GM12891 (cell line): Measurements from ENCODE around the gene RIPK1.
"Not testable (repeated sequence)": the region's sequence is repeated elsewhere in the genome, so short reads cannot be mapped to it uniquely, and the experiment has no call there.

ENCODE experiments used
- DNase-seq: peaks from one replicate; pipeline ENCODE4 v3.0.0; 2011; ENCODE audit warnings: low spot score; ENCODE audit not compliant: insufficient read length
- FAIRE-seq: peaks from 2 replicates; lab custom pipeline; 2011; peaks lifted over from hg19 to GRCh38; lab: Jason Lieb, UNC
- PAX5 ChIP-seq: IDR thresholded peaks from 2 replicates; pipeline ENCODE4 v1.6.1; 2011; ENCODE audit warnings: low read length, moderate library complexity, mild to moderate bottlenecking; ENCODE audit not compliant: insufficient read depth, severe bottlenecking
- POLR2A ChIP-seq: IDR thresholded peaks from 2 replicates; pipeline ENCODE4 v1.6.1; 2011; ENCODE audit warnings: low read depth, low read length, control low read depth
- POLR2AphosphoS5 ChIP-seq: IDR thresholded peaks from 2 replicates; pipeline ENCODE4 v1.6.1; 2011; ENCODE audit warnings: low read depth, low read length, control low read depth
- POU2F2 ChIP-seq: IDR thresholded peaks from 2 replicates; pipeline ENCODE4 v1.6.1; 2011; ENCODE audit warnings: low read depth, mild to moderate bottlenecking, control low read depth, low read length, moderate library complexity
- SPI1 ChIP-seq: IDR thresholded peaks from 2 replicates; pipeline ENCODE4 v1.6.1; 2011; ENCODE audit warnings: low read depth, low read length, control low read depth
- TAF1 ChIP-seq: IDR thresholded peaks from 2 replicates; pipeline ENCODE4 v1.6.1; 2011; ENCODE audit warnings: low read depth, low read length, control low read depth

Gene RIPK1

DNA sequence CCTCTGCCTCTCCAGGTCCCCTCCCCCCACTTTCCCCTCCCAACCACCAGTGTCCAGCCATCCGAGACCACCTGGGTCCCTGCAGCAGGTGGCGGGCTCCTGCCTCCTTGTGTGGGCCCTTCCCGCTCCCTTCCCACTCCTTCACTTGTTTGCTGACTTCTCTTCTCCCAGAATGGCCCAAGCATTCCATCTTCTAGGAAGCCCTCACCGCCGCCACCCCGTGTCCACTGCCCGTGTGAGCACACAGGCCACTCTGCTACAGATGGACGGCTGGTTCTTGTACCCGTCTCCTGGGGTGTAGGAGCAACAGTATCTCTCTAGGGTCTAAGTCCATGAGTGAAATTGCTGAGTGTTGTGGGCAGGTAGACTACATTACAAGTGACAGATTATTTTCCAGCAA is 65.2 kb downstream of the RIPK1 start:
- TF ChIP-seq SPI1: no peak
- TF ChIP-seq TAF1: no peak
- TF ChIP-seq PAX5: no peak
- no peak for TF ChIP-seq POLR2A
- no peak for TF ChIP-seq POLR2AphosphoS5
- TF ChIP-seq POU2F2: no peak
- FAIRE-seq: no peak
- no peak for DNase-seq

DNA sequence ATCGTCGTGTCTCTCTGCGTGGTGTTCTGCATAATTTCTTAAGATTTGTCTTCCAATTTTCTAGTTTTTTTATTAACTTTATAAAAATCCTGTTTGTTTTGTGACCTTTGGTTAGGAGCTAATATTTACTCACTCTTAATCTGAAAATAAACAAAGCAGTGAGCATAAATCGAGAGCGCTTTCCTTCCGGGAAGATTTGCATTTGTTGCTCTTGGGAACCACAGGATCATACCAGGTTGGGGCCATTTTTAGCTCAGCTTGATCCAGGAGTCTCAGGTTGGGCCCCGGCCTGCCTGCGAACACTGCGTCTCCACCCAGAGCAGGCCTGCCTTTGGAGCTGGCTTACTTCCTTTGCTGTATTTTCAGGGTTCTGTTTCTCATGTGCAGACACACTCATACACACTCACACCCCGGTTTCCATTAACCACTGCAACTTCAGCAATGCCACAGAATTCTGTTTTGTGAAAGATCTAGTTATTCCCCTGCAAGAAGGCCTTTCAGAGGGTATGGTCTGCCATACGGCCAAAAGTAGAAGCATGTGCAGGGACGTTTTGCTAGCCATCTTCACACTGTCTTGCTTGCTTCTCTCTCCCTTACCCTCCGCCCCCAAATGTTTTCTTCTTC is 67.5 kb downstream of the RIPK1 start:
- DNase-seq (no peak), FAIRE-seq (no peak)
- TF ChIP-seq POLR2A (no peak), POLR2AphosphoS5 (no peak), POU2F2 (no peak), SPI1 (no peak), TAF1 (no peak), PAX5 (no peak)

DNA sequence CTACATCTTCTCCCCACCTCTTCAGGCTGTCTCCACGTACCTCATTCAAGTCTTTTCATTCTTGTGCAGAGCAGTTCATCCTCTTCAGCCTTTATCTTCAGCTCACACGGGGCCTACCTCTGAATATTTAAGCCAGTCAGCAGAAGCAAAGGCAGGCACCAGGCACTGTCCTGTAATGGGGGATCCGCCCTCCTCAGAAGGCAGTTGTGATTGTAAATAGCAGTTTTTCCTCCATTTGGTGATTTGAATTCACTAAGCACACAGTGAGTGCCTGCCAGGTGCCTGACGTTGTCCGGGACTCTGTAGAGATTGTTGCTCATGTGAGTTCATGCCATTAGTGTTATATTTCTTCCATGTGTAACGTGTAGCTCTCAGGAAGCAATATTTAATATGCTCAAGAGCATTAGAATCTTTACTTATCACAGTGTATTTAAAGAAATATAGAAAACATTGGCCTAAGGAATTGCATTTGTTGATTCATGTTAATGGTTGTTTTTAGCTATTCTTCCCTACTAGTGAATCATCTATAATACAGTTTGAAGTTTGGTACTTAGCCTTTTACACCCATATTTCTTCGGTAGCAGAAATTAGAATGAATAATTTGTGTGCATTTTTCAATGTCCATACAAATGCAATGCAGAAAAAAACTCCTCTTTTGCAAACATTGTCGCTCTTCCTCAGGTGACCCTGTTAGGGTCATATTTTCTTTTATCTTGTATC is 68.2 kb downstream of the RIPK1 start:
- no peak for TF ChIP-seq TAF1
- TF ChIP-seq SPI1: no peak
- no peak for TF ChIP-seq POLR2AphosphoS5
- no peak for TF ChIP-seq PAX5
- no peak for TF ChIP-seq POU2F2
- TF ChIP-seq POLR2A: no peak
- no peak for FAIRE-seq
- DNase-seq: no peak

DNA sequence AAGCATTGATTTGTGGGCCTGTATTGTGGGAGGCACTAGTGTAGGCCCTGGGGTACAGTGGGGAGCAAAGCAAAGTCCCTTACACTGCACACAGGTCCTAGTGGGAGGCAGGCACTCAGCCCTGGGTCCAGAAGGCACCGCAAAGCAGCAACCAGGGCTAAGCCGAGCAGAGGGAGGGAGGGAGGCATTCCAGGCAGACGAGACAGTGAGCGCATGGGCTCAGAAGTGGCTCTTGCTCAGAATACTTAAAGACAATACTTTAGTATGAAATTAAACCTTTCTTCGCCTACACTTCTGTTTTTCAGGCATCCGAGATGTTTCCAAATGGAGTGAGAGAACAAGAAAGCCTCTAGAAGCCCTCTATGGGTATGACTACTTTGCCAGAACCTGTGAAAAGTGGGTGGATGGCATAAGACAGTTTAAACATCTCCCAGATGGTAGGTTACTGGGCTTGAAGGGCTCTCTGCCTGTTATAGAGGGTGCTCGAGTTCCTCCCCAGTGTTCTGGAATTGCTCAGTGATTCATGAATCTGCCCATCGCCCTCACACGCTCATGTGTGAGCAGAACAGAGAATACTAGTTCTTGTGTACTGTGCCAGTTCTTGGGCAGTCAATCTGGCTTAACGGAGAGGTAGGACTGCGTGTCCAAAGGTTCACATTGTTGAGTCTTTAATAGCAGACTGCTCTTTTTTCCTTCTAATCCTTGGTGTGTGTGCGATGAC is 68.9 kb downstream of the RIPK1 start:
- TF ChIP-seq POLR2A: no peak
- TF ChIP-seq POU2F2: no peak
- TF ChIP-seq TAF1: no peak
- no peak for TF ChIP-seq PAX5
- TF ChIP-seq SPI1: no peak
- TF ChIP-seq POLR2AphosphoS5: no peak
- no peak for FAIRE-seq
- no peak for DNase-seq

DNA sequence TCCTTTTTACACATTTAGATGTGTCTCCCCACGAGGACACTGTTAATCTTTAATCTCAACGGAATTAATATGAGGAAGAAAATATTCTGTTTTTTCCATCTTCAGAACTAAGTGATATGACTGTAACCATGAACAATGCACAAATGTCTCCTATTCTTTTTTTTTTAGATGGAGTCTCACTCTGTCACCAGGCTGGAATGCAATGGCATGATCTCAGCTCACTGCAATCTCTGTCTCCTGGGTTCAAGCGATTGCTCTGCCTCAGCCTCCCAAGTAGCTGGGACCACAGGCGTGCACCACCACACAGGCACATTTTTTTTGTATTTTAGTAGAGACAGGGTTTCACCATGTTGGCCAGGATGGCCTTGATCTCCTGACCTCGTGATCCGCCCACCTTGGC is 69.6 kb downstream of the RIPK1 start:
- FAIRE-seq, DNase-seq: not testable (repeated sequence)

DNA sequence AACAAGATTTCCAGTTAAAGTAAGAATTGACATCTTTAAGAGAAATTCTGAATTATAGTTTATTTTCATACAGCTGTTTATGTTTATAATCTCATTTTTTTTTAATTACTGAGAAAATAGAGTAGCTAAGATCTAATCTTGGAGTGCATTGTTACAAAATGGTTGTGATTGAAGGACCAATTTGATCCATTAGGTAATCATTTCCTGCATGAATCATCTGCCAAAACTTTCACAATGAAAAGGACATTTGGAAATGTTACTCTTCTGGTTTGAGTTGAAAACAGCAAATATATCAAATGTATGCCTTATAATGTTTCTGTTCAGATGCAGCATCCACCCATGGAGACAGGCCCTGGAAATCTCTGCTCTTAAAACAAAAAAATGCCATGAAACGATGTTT is 70.0 kb downstream of the RIPK1 start:
- no peak for FAIRE-seq
- no peak for DNase-seq

DNA sequence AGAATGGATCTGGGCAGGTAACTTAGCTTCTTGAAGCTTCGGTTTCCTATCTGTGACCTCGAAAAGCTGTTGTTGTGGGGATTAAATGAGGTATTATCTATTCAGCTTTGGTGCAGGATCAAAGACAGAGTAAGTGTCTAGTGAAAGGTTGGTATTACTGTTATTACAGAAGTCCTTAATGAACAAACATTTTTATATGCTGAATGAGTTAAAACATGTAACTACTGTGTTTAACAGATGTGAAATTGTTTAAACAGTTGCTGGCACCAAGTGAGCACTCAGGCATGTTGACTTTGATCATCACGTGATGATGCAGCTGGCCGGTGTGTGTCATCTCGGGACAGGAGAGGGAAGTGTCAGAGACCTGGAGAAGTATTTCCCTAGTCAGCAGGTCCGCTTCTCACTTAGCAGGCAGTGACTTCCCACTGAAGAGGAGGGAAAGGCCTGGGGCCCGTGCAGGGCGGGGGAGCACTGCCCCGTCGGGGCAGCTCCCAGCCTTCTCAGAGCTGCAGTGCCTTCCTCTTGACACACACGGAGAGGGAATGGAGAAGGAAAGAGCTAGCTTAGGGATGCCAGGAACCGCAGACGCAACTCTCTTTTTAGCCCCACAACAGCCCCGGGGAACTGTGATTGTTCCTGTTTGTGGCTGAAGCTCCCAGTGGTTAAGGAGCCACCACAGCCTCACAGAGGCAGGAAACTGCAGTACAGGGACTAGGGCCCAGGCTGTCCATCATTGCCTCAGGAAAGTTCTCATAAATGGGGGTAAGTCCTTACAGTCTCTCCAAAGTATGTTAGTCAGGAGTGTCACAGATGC is 71.0 kb downstream of the RIPK1 start:
- FAIRE-seq (peak; percentile 52), DNase-seq (no peak)

More for the DNA sequence above, 70.0 kb downstream of the RIPK1 start:
- TF ChIP-seq POLR2A: no peak
- no peak for TF ChIP-seq POU2F2
- TF ChIP-seq SPI1: no peak
- no peak for TF ChIP-seq PAX5
- TF ChIP-seq TAF1: no peak
- no peak for TF ChIP-seq POLR2AphosphoS5

DNA sequence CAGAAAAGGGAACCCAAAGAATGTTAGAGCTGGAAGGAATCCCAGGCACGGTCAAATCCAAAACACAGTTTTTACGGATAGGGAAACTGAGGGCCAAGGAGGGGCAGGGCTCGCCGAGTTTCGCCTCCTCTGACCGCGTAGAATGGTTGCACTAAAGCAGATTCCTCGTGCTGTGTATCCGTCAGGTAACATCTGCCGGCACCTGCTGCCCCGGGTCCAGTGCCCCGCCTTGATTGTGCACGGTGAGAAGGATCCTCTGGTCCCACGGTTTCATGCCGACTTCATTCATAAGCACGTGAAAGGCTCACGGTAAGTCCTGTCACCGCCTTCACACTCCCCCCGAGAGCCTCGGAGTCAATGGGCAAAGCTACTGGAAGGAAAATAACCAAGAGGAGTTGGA is 71.9 kb downstream of the RIPK1 start:
- DNase-seq (no peak), FAIRE-seq (no peak)
- no peak for TF ChIP-seq SPI1
- TF ChIP-seq TAF1: no peak
- TF ChIP-seq PAX5: no peak
- no peak for TF ChIP-seq POU2F2
- no peak for TF ChIP-seq POLR2A
- TF ChIP-seq POLR2AphosphoS5: no peak

More for the DNA sequence above, 71.0 kb downstream of the RIPK1 start:
- TF ChIP-seq POLR2A (no peak), SPI1 (0 out of 2 replicates have a peak, but pooled peaks have one; percentile 13), POU2F2 (no peak), TAF1 (no peak)

DNA sequence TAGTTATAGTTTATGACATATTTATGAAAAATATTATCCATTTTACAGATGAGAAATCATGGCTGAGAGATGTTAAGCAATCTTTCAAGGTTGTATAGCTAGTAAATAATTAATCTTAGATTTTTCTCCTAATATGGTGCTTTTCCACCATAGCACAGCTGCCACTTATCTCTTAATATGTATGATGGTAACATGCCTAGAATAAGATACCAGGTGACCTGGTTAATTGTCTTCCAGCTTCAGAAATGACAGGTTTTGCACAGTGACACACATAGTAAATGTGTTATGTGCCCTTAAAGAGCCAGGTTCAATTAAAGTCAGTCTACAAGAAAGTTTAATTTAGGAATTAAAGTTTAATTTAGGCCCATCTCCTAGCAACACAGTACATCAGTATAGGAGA is 74.2 kb downstream of the RIPK1 start:
- FAIRE-seq (no peak), DNase-seq (no peak)
- no peak for TF ChIP-seq POLR2A
- no peak for TF ChIP-seq SPI1
- no peak for TF ChIP-seq POLR2AphosphoS5
- no peak for TF ChIP-seq TAF1
- no peak for TF ChIP-seq POU2F2
- no peak for TF ChIP-seq PAX5
